ENCODE data around the gene ADO.

Gene ADO

GRCh38 chr10:62812672-62813439, 8.3 kb downstream of the ADO start:
- CTCF ChIA-PET = no interaction called here
- DNase-seq (ENCODE audit: extremely low spot score) = no peak
- no peak for TF ChIP-seq FOXK2 (IDR thresholded peaks at IDR 0.05)
- no peak for TF ChIP-seq ELF4 (IDR thresholded peaks at IDR 0.05)
- TF ChIP-seq PKNOX1 (IDR thresholded peaks at IDR 0.05) = no peak
- POLR2A ChIA-PET = interaction anchor here (1.2 kb wide), 1 partner anchor 7 kb away, joined by 3 read pairs; no protein-coding TSS in a partner anchor

GRCh38 chr10:62813453-62813852, 8.9 kb downstream of the ADO start:
- no peak for TF ChIP-seq SP1 (IDR thresholded peaks at IDR 0.05)
- no peak for TF ChIP-seq L3MBTL2 (conservative IDR thresholded peaks at IDR 0.05)
- POLR2A ChIA-PET = interaction anchor here (1.2 kb wide), 1 partner anchor 8 kb away, joined by 3 read pairs; no protein-coding TSS in a partner anchor
- DNase-seq (ENCODE audit: extremely low spot score) = no peak
- CTCF ChIA-PET = no interaction called here

- CTCF ChIA-PET = no interaction called here
Measured at GRCh38 chr10:62813981-62814380, 9.5 kb downstream of the ADO start.

GRCh38 chr10:62814756-62815380, 10.3 kb downstream of the ADO start:
- DNase-seq (ENCODE audit: extremely low spot score) = no peak
- POLR2A ChIA-PET = interaction anchor here (1.5 kb wide), 1 partner anchor 8 kb away, joined by 5 read pairs; no protein-coding TSS in a partner anchor
- CTCF ChIA-PET = interaction anchor here (0.7 to 2.1 kb wide), 2 partner anchors 204 to 221 kb away, joined by 3 to 6 read pairs; no protein-coding TSS in a partner anchor
- TF ChIP-seq FOXA1 (IDR thresholded peaks at IDR 0.05) = no peak
- no peak for TF ChIP-seq SP1 (IDR thresholded peaks at IDR 0.05)
- TF ChIP-seq SUZ12 (IDR thresholded peaks at IDR 0.05) = no peak
- no peak for TF ChIP-seq ZNF384 (IDR thresholded peaks at IDR 0.05)
- TF ChIP-seq CTBP1 (IDR thresholded peaks at IDR 0.05; ENCODE audit: borderline replicate concordance) = no peak
- no peak for TF ChIP-seq HDGF (IDR thresholded peaks at IDR 0.05; ENCODE audit: borderline replicate concordance)
- TF ChIP-seq FOXM1 (IDR thresholded peaks at IDR 0.05; ENCODE audit: borderline replicate concordance) = no peak
- TF ChIP-seq ELF4 (IDR thresholded peaks at IDR 0.05) = no peak
- no peak for TF ChIP-seq ARNT (IDR thresholded peaks at IDR 0.05)
- TF ChIP-seq PKNOX1 (IDR thresholded peaks at IDR 0.05) = no peak
- no peak for TF ChIP-seq NFRKB (IDR thresholded peaks at IDR 0.05)
- no peak for TF ChIP-seq L3MBTL2 (conservative IDR thresholded peaks at IDR 0.05)
- no peak for TF ChIP-seq LEF1 (IDR thresholded peaks at IDR 0.05; ENCODE audit: borderline replicate concordance)
- TF ChIP-seq FOXK2 (IDR thresholded peaks at IDR 0.05) = no peak
- TF ChIP-seq TARDBP (IDR thresholded peaks at IDR 0.05) = no peak
- no peak for TF ChIP-seq BHLHE40 (IDR thresholded peaks at IDR 0.05; ENCODE audit: borderline replicate concordance)

More at GRCh38 chr10:62813981-62814380, 9.5 kb downstream of the ADO start:
- no peak for TF ChIP-seq FOXK2 (IDR thresholded peaks at IDR 0.05)
- no peak for TF ChIP-seq FOXA1 (IDR thresholded peaks at IDR 0.05)
- no peak for TF ChIP-seq HDGF (IDR thresholded peaks at IDR 0.05; ENCODE audit: borderline replicate concordance)
- TF ChIP-seq FOXM1 (IDR thresholded peaks at IDR 0.05; ENCODE audit: borderline replicate concordance) = no peak
- no peak for TF ChIP-seq L3MBTL2 (conservative IDR thresholded peaks at IDR 0.05)
- TF ChIP-seq SP1 (IDR thresholded peaks at IDR 0.05) = no peak
- no peak for TF ChIP-seq PKNOX1 (IDR thresholded peaks at IDR 0.05)
- TF ChIP-seq ELF4 (IDR thresholded peaks at IDR 0.05) = no peak
- TF ChIP-seq SUZ12 (IDR thresholded peaks at IDR 0.05) = no peak
- TF ChIP-seq CTBP1 (IDR thresholded peaks at IDR 0.05; ENCODE audit: borderline replicate concordance) = no peak
- no peak for TF ChIP-seq BHLHE40 (IDR thresholded peaks at IDR 0.05; ENCODE audit: borderline replicate concordance)
- POLR2A ChIA-PET = interaction anchor here (1.2 kb wide), 1 partner anchor 8 kb away, joined by 3 read pairs; no protein-coding TSS in a partner anchor
- DNase-seq (ENCODE audit: extremely low spot score) = no peak

- TF ChIP-seq FOXM1 (IDR thresholded peaks at IDR 0.05; ENCODE audit: borderline replicate concordance) (no peak), LEF1 (IDR thresholded peaks at IDR 0.05; ENCODE audit: borderline replicate concordance) (no peak), PKNOX1 (IDR thresholded peaks at IDR 0.05) (no peak), L3MBTL2 (conservative IDR thresholded peaks at IDR 0.05) (0 out of 2 replicates have a peak, but pooled peaks have one; percentile 41)
- no peak for DNase-seq (ENCODE audit: extremely low spot score)
- ChIA-PET CTCF (interaction anchor here (0.7 to 2.1 kb wide), 2 partner anchors 205 to 222 kb away, joined by 3 to 6 read pairs; no protein-coding TSS in a partner anchor), POLR2A (interaction anchor here (1.5 kb wide), 1 partner anchor 9 kb away, joined by 5 read pairs; no protein-coding TSS in a partner anchor)
Measured at GRCh38 chr10:62815381-62816075, 11.0 kb downstream of the ADO start.

Data from HEK293T (cell line).